Astrocyte of the cerebellum (primary cell): Measurements from ENCODE around the gene RMRP.

Experiments
- DNase-seq: peaks from one replicate; pipeline ENCODE4 v3.0.0-alpha.2; 2011; ENCODE audit warnings: low read depth
- H3K4me3 ChIP-seq: 2 replicates; pipeline ENCODE4 v1.5.1; 2011; ENCODE audit warnings: mild to moderate bottlenecking, low read depth, low read length, moderate library complexity
- CTCF ChIP-seq: IDR thresholded peaks from 2 replicates; pipeline ENCODE4 v1.5.1; 2012; ENCODE audit warnings: low read length, low read depth, moderate library complexity, mild to moderate bottlenecking; ENCODE audit errors: missing control alignments
- in situ Hi-C: cut with HindIII; loops from 2 replicates; pipeline ENCODE4 v1.10.0; 2017; ENCODE audit warnings: low sequenced_read_pairs

RMRP gene

DNA sequence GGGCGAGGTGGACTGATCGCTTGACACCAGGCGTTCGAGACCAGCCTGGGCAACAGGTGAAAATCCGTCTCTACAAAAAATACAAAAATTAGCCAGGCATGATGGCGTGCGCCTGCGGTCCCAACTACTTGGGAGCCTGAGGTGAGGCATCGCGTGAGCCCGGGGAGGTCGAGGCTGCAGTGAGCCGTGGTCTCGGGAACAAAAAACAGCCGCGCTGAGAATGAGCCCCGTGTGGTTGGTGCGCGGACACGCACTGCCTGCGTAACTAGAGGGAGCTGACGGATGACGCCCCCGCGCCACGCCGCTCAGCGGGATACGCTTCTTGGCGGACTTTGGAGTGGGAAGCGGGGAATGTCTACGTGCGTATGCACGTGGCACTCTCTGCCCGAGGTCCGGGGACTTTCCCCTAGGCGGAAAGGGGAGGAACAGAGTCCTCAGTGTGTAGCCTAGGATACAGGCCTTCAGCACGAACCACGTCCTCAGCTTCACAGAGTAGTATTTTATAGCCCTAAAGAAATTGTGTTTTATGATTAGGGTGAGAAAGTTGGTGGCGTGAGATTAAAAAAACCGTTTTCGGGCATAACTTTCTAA, at the start of gene RMRP:
Gene RMRP, minus strand, starts transcription at position 474 of the 591 bp plus-strand sequence.
- peak within 1 kb of the TSS; percentile 76 for H3K4me3 ChIP-seq
- peak; percentile 99 for DNase-seq
- peak; percentile 13 for TF ChIP-seq CTCF
- in situ Hi-C loops, result no loop called here

DNA sequence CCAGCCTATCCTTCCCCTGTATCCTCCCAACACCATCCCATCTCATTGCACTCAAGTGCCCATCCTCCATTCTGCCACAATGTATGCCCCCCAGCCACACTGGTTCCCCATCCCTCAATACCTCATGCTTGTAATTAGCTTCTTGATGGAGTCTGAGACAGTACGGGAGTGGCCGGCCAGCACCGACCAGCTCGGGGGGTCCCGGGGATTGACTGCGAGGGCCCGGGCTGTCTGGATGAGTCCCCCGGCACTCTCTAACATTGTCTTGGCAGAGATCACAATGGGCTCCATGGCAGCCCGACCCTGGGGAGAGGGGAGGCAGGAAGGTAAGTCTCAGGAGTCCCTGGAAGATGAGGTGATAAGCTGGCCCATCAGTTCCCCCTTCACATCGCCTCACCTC, 49.1 kb upstream of the RMRP start:
- in situ Hi-C loops, result no loop called here
- no peak for DNase-seq
- no peak overlapping the region for H3K4me3 ChIP-seq
- TF ChIP-seq CTCF, result no peak

DNA sequence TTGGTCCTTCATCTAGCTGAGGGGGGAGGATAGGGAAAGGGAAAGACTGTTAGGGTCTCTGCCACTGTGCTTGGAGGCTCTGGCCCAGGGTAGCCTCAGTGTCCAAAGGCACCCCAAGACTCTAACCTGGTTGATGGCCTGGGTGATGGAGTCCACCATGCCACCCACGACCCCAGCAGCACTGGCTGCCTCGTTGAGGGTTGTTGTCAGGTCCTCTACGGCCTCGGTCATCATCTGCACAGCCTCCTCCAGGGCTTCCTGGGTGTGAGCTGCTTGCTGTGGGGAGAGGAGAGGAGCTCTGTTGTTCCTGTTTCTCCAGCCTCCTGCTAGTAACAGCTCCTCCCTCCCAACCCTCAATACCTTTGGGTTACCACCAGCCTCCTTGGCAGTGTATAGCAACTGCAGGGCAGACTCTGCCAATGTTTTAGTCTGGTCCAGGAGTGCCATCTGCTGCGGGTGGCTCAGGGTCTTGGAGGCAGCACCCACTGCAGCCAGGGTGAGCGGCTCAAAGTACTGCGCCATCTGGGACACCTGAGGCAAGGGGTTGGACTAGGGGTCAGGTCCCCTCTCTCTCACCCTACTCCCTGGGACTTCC, 48.1 kb upstream of the RMRP start:
- DNase-seq, result no peak
- TF ChIP-seq CTCF, result no peak
- in situ Hi-C loops, result no loop called here
- no peak overlapping the region for H3K4me3 ChIP-seq

DNA sequence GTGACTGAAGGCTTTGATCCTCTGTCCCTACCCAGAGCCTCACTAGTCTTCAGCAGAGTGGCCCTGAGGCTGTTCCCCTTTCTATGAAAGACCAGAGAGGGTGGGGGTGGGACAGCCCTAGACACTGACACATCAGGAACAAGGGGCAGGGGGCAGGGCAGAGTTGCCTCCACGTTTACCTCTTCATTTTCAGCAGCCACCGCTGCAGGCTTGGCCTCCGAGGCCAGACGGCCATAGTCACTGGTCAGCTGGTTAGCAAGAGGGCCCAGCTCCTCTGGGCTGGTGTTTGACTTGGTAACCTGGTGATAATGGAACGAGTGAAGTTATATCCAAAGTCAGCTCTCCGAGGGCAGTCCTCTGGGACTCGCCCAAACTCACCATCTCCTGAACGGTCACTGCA, 47.6 kb upstream of the RMRP start:
- DNase-seq, result no peak
- in situ Hi-C loops, result no loop called here
- TF ChIP-seq CTCF, result no peak
- H3K4me3 ChIP-seq, result no peak overlapping the region

- in situ Hi-C loops, result no loop called here
- no peak overlapping the region for H3K4me3 ChIP-seq
- DNase-seq, result no peak
- TF ChIP-seq CTCF, result no peak
Observed at GRCh38 chr9:35703906-35704672, 46.3 kb upstream of the RMRP start.

- H3K4me3 ChIP-seq, result no peak overlapping the region
- TF ChIP-seq CTCF, result no peak
- no peak for DNase-seq
- in situ Hi-C loops, result no loop called here
Observed at GRCh38 chr9:35702696-35703095, 44.9 kb upstream of the RMRP start.
